C4-2B (cell line): ENCODE data around the gene ANAPC16.

Experiments used
- CTCF ChIP-seq: fragments of 450-650 bp; conservative IDR thresholded peaks from 2 replicates; pipeline ENCODE4 v1.5.1; 2017; ENCODE audit warnings: mild to moderate bottlenecking
- ZFX ChIP-seq: fragments of 450-650 bp; IDR thresholded peaks from 2 replicates; pipeline ENCODE4 v1.6.1; 2017

- TF ChIP-seq CTCF (no peak), ZFX (no peak)
Measured at GRCh38 chr10:72261784-72262404, 46.1 kb downstream of the ANAPC16 start.
